K562 (cell line): ENCODE results near the gene DDC. TPM values are rescaled to one million over a fixed set of nuclear protein-coding genes. Genes with fewer than 3 reads are reported as not detected.

Experiments
- ATF7 ChIP-seq: fragments of 450-650 bp; IDR thresholded peaks from 2 replicates; pipeline ENCODE4 v1.7.1; 2014; ENCODE audit warnings: mild to moderate bottlenecking, moderate library complexity
- CBFA2T2 ChIP-seq: fragments of 450-650 bp; conservative IDR thresholded peaks from 2 replicates; pipeline ENCODE4 v1.6.1; 2017; ENCODE audit warnings: mild to moderate bottlenecking
- CEBPG ChIP-seq, 3 experiments: fragments of 200-800 bp in 1 of 3; sonication (Bioruptor generic) in 1 of 3; sonication (generic) in 1 of 3; formaldehyde crosslinking in 1 of 3; IDR thresholded peaks in 2 of 3; conservative IDR thresholded peaks in 1 of 3; 2 replicates each; pipeline versions ENCODE4 v1.6.1 to v1.8.0; 2016 to 2022; ENCODE audit warnings: missing compliant biosample characterization in 2 of 3, missing genetic modification characterization in 2 of 3, mild to moderate bottlenecking in 1 of 3, missing genetic modification reagents in 1 of 3
- JUND ChIP-seq, 2 experiments: IDR thresholded peaks; 2 replicates in 1 of 2; 3 replicates in 1 of 2; pipeline ENCODE4 v1.6.1; 2011; ENCODE audit warnings: borderline replicate concordance in 2 of 2, low read depth in 2 of 2, low read length in 2 of 2, improper control_type of control experiment in 1 of 2, missing biosample characterization in 1 of 2, missing genetic modification characterization in 1 of 2, missing genetic modification reagents in 1 of 2
- KDM5B ChIP-seq: fragments of 200-600 bp; sonication (generic); IDR thresholded peaks from 2 replicates; pipeline ENCODE4 v1.6.1; 2012; ENCODE audit warnings: low read depth, mild to moderate bottlenecking, moderate library complexity, low read length, control low read depth, inconsistent platforms; ENCODE audit not compliant: insufficient replicate concordance
- KHSRP ChIP-seq: fragments of 450-650 bp; IDR thresholded peaks from 2 replicates; pipeline ENCODE4 v1.6.1; 2017
- MTA1 ChIP-seq: fragments of 450-650 bp; IDR thresholded peaks from 2 replicates; pipeline ENCODE4 v1.6.1; 2017; ENCODE audit warnings: borderline replicate concordance
- MXI1 ChIP-seq: IDR thresholded peaks from 2 replicates; pipeline ENCODE4 v1.6.1; 2011; ENCODE audit warnings: low read depth, mild to moderate bottlenecking, improper control_type of control experiment, low read length
- RCOR1 ChIP-seq, 2 experiments: IDR thresholded peaks; 2 replicates each; pipeline ENCODE4 v1.6.1; 2012; ENCODE audit warnings: low read depth in 2 of 2, low read length in 2 of 2, borderline replicate concordance in 1 of 2, improper control_type of control experiment in 1 of 2
- RUNX1 ChIP-seq: sonication (generic); IDR thresholded peaks from 2 replicates; pipeline ENCODE4 v1.6.1; 2016; ENCODE audit warnings: antibody characterized with exemption, low read depth
- TAL1 ChIP-seq: fragments of 450-650 bp; IDR thresholded peaks from 2 replicates; pipeline ENCODE4 v1.6.1; 2016; ENCODE audit warnings: mild to moderate bottlenecking
- TEAD1 ChIP-seq, 2 experiments: fragments of 450-650 bp in 1 of 2; sonication (generic) in 1 of 2; formaldehyde crosslinking; IDR thresholded peaks; 2 replicates each; pipeline versions ENCODE4 v1.4.0 to v1.8.0; 2020 to 2022; ENCODE audit warnings: mild to moderate bottlenecking in 2 of 2, missing genetic modification reagents in 1 of 2
- ZNF311 ChIP-seq: fragments of 250-450 bp; sonication (Bioruptor Pico); IDR thresholded peaks from 2 replicates; pipeline ENCODE4 v1.4.0; 2020; ENCODE audit warnings: mild to moderate bottlenecking, moderate library complexity
- ZNF76 ChIP-seq: fragments of 250-450 bp; sonication (Bioruptor Pico); IDR thresholded peaks from 2 replicates; pipeline ENCODE4 v1.4.0; 2020; ENCODE audit warnings: mild to moderate bottlenecking, moderate library complexity, borderline replicate concordance
- ZNF766 ChIP-seq: fragments of 200-800 bp; sonication (Bioruptor generic); conservative IDR thresholded peaks from 2 replicates; pipeline ENCODE4 v1.6.1; 2016; ENCODE audit warnings: missing genetic modification characterization, missing compliant biosample characterization
- polyA plus RNA-seq, 8 experiments: library from polyadenylated mRNA; depleted of rRNA in 4 of 8; stranded (reverse) in 5 of 8; unstranded in 3 of 8; fragments of >200 nt; fragmentation: Nextera tagmentation in 2 of 8; fragmentation: Illumina TruSeq in 1 of 8; extraction: Ambion mirVana in 2 of 8; extraction: Trizol in 1 of 8; gene quantifications; 2 replicates each; pipeline versions ENCODE4 v1.2.1 to v1.2.3, GENCODE V29; 2011 to 2014; ENCODE audit warnings: inconsistent platforms in 1 of 8, missing spikeins in 1 of 8
- total RNA-seq, 7 experiments: library from RNA; depleted of rRNA in 6 of 7; stranded (reverse); fragments of >200 nt in 6 of 7; fragmentation: Illumina TruSeq in 2 of 7; extraction: Trizol in 2 of 7; gene quantifications; 2 replicates each; pipeline versions ENCODE4 v1.2.1 to v1.2.3, GENCODE V29; 2011 to 2021; ENCODE audit warnings: low replicate concordance in 1 of 7
- TF ChIP-seq, protein P1 (sequence below): IDR thresholded peaks from 3 replicates; pipeline ENCODE4 v1.6.1; 2011; ENCODE audit warnings: borderline replicate concordance, mild to moderate bottlenecking, moderate library complexity; ENCODE audit not compliant: insufficient read length; ENCODE audit errors: extremely low read depth
- TF ChIP-seq, protein P2 (sequence below): IDR thresholded peaks from 2 replicates; pipeline ENCODE4 v1.6.1; 2014; ENCODE audit warnings: antibody characterized with exemption
- TF ChIP-seq, protein P3 (sequence below): sonication (generic); formaldehyde crosslinking; IDR thresholded peaks from 2 replicates; pipeline ENCODE4 v1.8.0; 2022; ENCODE audit warnings: missing genetic modification reagents, mild to moderate bottlenecking, moderate library complexity, borderline replicate concordance
- TF ChIP-seq, protein P4 (sequence below), 2 experiments: fragments of 450-650 bp in 1 of 2; sonication (generic) in 1 of 2; formaldehyde crosslinking in 1 of 2; IDR thresholded peaks in 1 of 2; conservative IDR thresholded peaks in 1 of 2; 2 replicates each; pipeline versions ENCODE4 v1.6.1 to v1.8.1; 2016 to 2023; ENCODE audit warnings: mild to moderate bottlenecking in 2 of 2, moderate library complexity in 2 of 2, inconsistent platforms in 1 of 2, missing genetic modification reagents in 1 of 2

Gene DDC
- total and polyA plus RNA-seq, 9 of the 15 experiments (the other 6 are each of a cell fraction or from before 2014, with no cell fraction given): not detected

DNA sequence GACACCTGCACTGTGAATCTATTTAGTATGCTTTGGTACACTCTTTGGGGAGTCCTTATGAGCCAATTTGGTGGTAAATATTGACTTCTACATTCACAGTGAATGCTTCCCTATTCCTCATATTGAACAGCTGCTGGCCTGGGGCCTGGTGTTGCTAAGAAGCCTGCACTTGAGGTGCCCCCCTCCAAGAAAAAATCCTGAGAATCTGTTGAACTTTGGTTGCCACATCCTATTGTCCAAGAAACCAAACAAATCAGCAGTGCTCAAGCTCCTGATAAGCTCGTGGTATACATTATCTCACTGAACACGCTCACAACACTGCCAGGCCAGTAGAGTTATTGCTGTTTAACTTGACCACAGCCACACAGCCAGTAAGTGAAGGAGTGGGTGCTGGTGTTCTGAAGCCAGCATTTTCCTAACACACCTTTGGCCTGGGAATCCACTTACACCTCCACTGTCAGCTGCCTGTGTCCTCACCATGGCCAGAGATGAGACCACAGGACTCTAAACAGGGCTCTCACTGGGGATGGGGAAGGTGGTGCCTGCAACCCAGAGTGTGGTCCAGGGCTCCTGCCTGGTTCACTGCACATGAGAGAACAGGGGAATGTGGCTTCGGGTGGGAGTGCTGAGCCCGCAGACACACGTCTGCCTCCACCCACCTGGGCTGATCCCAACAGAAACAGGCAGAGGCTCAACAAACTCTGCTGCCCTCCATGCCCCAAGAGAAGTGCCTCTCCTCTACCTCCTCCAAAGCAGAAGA, 6.7 kb downstream of the DDC start (continued):
- TF ChIP-seq, protein P1, sequence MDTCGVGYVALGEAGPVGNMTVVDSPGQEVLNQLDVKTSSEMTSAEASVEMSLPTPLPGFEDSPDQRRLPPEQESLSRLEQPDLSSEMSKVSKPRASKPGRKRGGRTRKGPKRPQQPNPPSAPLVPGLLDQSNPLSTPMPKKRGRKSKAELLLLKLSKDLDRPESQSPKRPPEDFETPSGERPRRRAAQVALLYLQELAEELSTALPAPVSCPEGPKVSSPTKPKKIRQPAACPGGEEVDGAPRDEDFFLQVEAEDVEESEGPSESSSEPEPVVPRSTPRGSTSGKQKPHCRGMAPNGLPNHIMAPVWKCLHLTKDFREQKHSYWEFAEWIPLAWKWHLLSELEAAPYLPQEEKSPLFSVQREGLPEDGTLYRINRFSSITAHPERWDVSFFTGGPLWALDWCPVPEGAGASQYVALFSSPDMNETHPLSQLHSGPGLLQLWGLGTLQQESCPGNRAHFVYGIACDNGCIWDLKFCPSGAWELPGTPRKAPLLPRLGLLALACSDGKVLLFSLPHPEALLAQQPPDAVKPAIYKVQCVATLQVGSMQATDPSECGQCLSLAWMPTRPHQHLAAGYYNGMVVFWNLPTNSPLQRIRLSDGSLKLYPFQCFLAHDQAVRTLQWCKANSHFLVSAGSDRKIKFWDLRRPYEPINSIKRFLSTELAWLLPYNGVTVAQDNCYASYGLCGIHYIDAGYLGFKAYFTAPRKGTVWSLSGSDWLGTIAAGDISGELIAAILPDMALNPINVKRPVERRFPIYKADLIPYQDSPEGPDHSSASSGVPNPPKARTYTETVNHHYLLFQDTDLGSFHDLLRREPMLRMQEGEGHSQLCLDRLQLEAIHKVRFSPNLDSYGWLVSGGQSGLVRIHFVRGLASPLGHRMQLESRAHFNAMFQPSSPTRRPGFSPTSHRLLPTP: no peak
- TF ChIP-seq, protein P2, sequence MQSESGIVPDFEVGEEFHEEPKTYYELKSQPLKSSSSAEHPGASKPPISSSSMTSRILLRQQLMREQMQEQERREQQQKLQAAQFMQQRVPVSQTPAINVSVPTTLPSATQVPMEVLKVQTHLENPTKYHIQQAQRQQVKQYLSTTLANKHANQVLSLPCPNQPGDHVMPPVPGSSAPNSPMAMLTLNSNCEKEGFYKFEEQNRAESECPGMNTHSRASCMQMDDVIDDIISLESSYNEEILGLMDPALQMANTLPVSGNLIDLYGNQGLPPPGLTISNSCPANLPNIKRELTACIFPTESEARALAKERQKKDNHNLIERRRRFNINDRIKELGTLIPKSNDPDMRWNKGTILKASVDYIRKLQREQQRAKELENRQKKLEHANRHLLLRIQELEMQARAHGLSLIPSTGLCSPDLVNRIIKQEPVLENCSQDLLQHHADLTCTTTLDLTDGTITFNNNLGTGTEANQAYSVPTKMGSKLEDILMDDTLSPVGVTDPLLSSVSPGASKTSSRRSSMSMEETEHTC: 0 out of 2 replicates have a peak, but pooled peaks have one; percentile 31
- peak; percentile 49; the same call in 1 of the 2 replicates for TF ChIP-seq MTA1
- TF ChIP-seq TEAD1 (CRISPR knock-in tag; IDR thresholded peaks at IDR 0.05): peak in 1 of 2 experiments; percentile 14; a peak in 2 of 4 replicates
- TF ChIP-seq ZNF76 (CRISPR knock-in tag): no peak
- peak; percentile 42; the same call in 1 of the 2 replicates for TF ChIP-seq KHSRP
- peak; percentile 53; the same call in 1 of the 2 replicates for TF ChIP-seq ATF7
- TF ChIP-seq RUNX1: peak; percentile 93
- peak; percentile 92 for TF ChIP-seq TAL1
- peak; percentile 96 for TF ChIP-seq ZNF766 (CRISPR knock-in tag)
- peak; percentile 93 for TF ChIP-seq CBFA2T2
- TF ChIP-seq JUND (IDR thresholded peaks at IDR 0.05; ENCODE audit: borderline replicate concordance, low read depth, low read length): peak; percentile 56; the same call in 1 of the 2 replicates
- TF ChIP-seq JUND (tag; IDR thresholded peaks at IDR 0.05; ENCODE audit: borderline replicate concordance, low read depth, low read length): no peak
- TF ChIP-seq MXI1: no peak
- TF ChIP-seq, protein P3, sequence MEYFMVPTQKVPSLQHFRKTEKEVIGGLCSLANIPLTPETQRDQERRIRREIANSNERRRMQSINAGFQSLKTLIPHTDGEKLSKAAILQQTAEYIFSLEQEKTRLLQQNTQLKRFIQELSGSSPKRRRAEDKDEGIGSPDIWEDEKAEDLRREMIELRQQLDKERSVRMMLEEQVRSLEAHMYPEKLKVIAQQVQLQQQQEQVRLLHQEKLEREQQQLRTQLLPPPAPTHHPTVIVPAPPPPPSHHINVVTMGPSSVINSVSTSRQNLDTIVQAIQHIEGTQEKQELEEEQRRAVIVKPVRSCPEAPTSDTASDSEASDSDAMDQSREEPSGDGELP: 0 out of 2 replicates have a peak, but pooled peaks have one; percentile 31
- TF ChIP-seq, protein P4, sequence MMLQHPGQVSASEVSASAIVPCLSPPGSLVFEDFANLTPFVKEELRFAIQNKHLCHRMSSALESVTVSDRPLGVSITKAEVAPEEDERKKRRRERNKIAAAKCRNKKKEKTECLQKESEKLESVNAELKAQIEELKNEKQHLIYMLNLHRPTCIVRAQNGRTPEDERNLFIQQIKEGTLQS (IDR thresholded peaks at IDR 0.05): no peak
- TF ChIP-seq, protein P4 (CRISPR knock-in tag; conservative IDR thresholded peaks at IDR 0.05): 0 out of 2 replicates have a peak, but pooled peaks have one; percentile 30
- TF ChIP-seq RCOR1 (IDR thresholded peaks at IDR 0.05; ENCODE audit: borderline replicate concordance in 1 of 2, low read depth in 2 of 2, low read length in 2 of 2): peak; percentile 97 to 100
- TF ChIP-seq KDM5B: no peak
- TF ChIP-seq CEBPG (CRISPR knock-in tag; IDR thresholded peaks at IDR 0.05): peak; percentile 52; the same call in 1 of the 2 replicates
- peak; percentile 74 to 76 for TF ChIP-seq CEBPG (tag; conservative IDR thresholded peaks at IDR 0.05 in 1 of 2, IDR thresholded peaks at IDR 0.05 in 1 of 2)
- peak; percentile 54; the same call in 1 of the 2 replicates for TF ChIP-seq ZNF311
